ENCODE data around the gene SMPD4.
"Not testable (repeated sequence)": the region's sequence is repeated elsewhere in the genome, so short reads cannot be mapped to it uniquely, and the experiment has no call there.

GRCh38 chr2:130141002-130141401 is 40.4 kb downstream of the SMPD4 start:
- not testable (repeated sequence) for TF ChIP-seq CTCF (IDR thresholded peaks at IDR 0.05; ENCODE audit: low read length); EZH2 (IDR thresholded peaks at IDR 0.05; ENCODE audit: borderline replicate concordance, low read length)
